HepG2 (cell line): Measurements from ENCODE around the gene PRKCG. TPM values are rescaled to one million over a fixed set of nuclear protein-coding genes. Genes with fewer than 3 reads are reported as not detected.

ENCODE experiments used
- E2F5 ChIP-seq: sonication (generic); formaldehyde crosslinking; conservative IDR thresholded peaks from 2 replicates; pipeline ENCODE4 v1.4.0; 2020; ENCODE audit warnings: missing genetic modification reagents
- HDAC1 ChIP-seq: sonication (generic); formaldehyde crosslinking; IDR thresholded peaks from 2 replicates; pipeline ENCODE4 v1.5.1; 2020; ENCODE audit warnings: mild to moderate bottlenecking, missing genetic modification reagents
- HOMEZ ChIP-seq: IDR thresholded peaks from 2 replicates; pipeline ENCODE4 v1.6.1; 2016; ENCODE audit warnings: low read depth
- MAFK ChIP-seq, 2 experiments: IDR thresholded peaks in 1 of 2; conservative IDR thresholded peaks in 1 of 2; 2 replicates each; pipeline ENCODE4 v1.6.1; 2011; ENCODE audit warnings: improper control_type of control experiment in 2 of 2, low read length in 2 of 2
- MLLT10 ChIP-seq: sonication (generic); formaldehyde crosslinking; IDR thresholded peaks from 2 replicates; pipeline ENCODE4 v1.4.0; 2020; ENCODE audit warnings: missing genetic modification reagents
- NFKBIZ ChIP-seq: IDR thresholded peaks from 2 replicates; pipeline ENCODE4 v1.6.1; 2018; ENCODE audit warnings: missing genetic modification reagents, missing compliant biosample characterization
- RORA ChIP-seq: sonication (generic); formaldehyde crosslinking; IDR thresholded peaks from 2 replicates; pipeline ENCODE4 v1.5.0; 2020; ENCODE audit warnings: mild to moderate bottlenecking, missing genetic modification reagents, moderate library complexity
- SAP130 ChIP-seq: IDR thresholded peaks from 2 replicates; pipeline ENCODE4 v1.6.1; 2016; ENCODE audit warnings: low read depth
- ZBED4 ChIP-seq: sonication (generic); formaldehyde crosslinking; IDR thresholded peaks from 2 replicates; pipeline ENCODE4 v1.4.0; 2020; ENCODE audit warnings: missing genetic modification reagents, borderline replicate concordance
- ZBTB14 ChIP-seq: sonication (generic); formaldehyde crosslinking; IDR thresholded peaks from 2 replicates; pipeline ENCODE4 v1.4.0; 2020; ENCODE audit warnings: missing genetic modification reagents
- ZBTB25 ChIP-seq: IDR thresholded peaks from 2 replicates; pipeline ENCODE4 v1.6.1; 2018; ENCODE audit warnings: missing genetic modification reagents
- ZNF441 ChIP-seq: sonication (generic); formaldehyde crosslinking; IDR thresholded peaks from 2 replicates; pipeline ENCODE4 v1.7.0; 2021; ENCODE audit warnings: missing genetic modification reagents, borderline replicate concordance
- ZNF607 ChIP-seq: sonication (generic); formaldehyde crosslinking; IDR thresholded peaks from 2 replicates; pipeline ENCODE4 v1.5.1; 2020; ENCODE audit warnings: missing genetic modification reagents, mild to moderate bottlenecking, borderline replicate concordance
- ZNF614 ChIP-seq: IDR thresholded peaks from 2 replicates; pipeline ENCODE4 v1.6.1; 2018; ENCODE audit warnings: missing biosample characterization, missing genetic modification reagents, inconsistent platforms, borderline replicate concordance
- ZNF780A ChIP-seq: sonication (generic); formaldehyde crosslinking; IDR thresholded peaks from 2 replicates; pipeline ENCODE4 v1.8.0; 2022; ENCODE audit warnings: mild to moderate bottlenecking, missing genetic modification reagents, moderate library complexity
- ZSCAN20 ChIP-seq: sonication (generic); formaldehyde crosslinking; IDR thresholded peaks from 2 replicates; pipeline ENCODE4 v1.4.0; 2020; ENCODE audit warnings: missing genetic modification reagents, mild to moderate bottlenecking, borderline replicate concordance
- ZSCAN30 ChIP-seq: sonication (generic); formaldehyde crosslinking; IDR thresholded peaks from 2 replicates; pipeline ENCODE4 v1.5.0; 2020; ENCODE audit warnings: mild to moderate bottlenecking, missing genetic modification reagents
- ZXDC ChIP-seq: sonication (generic); formaldehyde crosslinking; IDR thresholded peaks from 2 replicates; pipeline ENCODE4 v1.5.0; 2020; ENCODE audit warnings: mild to moderate bottlenecking, missing genetic modification reagents
- polyA plus RNA-seq, 8 experiments: library from polyadenylated mRNA; depleted of rRNA in 3 of 8; stranded (reverse) in 7 of 8; unstranded in 1 of 8; fragments of >200 nt; fragmentation: Illumina TruSeq in 4 of 8; extraction: Trizol in 4 of 8; gene quantifications; 2 replicates each; pipeline versions ENCODE4 v1.2.1 to v1.2.3, GENCODE V29; 2011 to 2016; ENCODE audit warnings: low read depth in 4 of 8, missing spikeins in 1 of 8, mixed read lengths in 1 of 8; ENCODE audit not compliant: insufficient read depth in 1 of 8
- total RNA-seq, 5 experiments: library from RNA; depleted of rRNA; stranded (reverse); fragments of >200 nt; fragmentation: Illumina TruSeq; extraction: Trizol; gene quantifications; 2 replicates each; pipeline ENCODE4 v1.2.3, GENCODE V29; 2016; ENCODE audit warnings: low read depth in 1 of 5

PRKCG gene
- total and polyA plus RNA-seq, 2 of the 13 experiments (the other 11 are each of a cell fraction or from before 2014, with no cell fraction given) = 0.02 to 0.03 TPM

- TF ChIP-seq ZNF441 (CRISPR knock-in tag) (no peak), ZNF614 (CRISPR knock-in tag) (peak; percentile 95), ZNF607 (CRISPR knock-in tag) (peak; percentile 57; the same call in 1 of the 2 replicates), NFKBIZ (CRISPR knock-in tag) (peak; percentile 46; the same call in 1 of the 2 replicates), ZBTB25 (peak; percentile 73; the same call in 1 of the 2 replicates), ZXDC (CRISPR knock-in tag) (no peak), ZSCAN20 (CRISPR knock-in tag) (no peak), MLLT10 (CRISPR knock-in tag) (no peak), E2F5 (CRISPR knock-in tag) (no peak), ZSCAN30 (CRISPR knock-in tag) (no peak), SAP130 (CRISPR knock-in tag) (peak; percentile 92), MAFK (conservative IDR thresholded peaks at IDR 0.05 in 1 of 2, IDR thresholded peaks at IDR 0.05 in 1 of 2; ENCODE audit: low read length in 2 of 2) (peak in 1 of 2 experiments; percentile 53; a peak in 2 of 4 replicates), HDAC1 (CRISPR knock-in tag) (peak; percentile 89), RORA (CRISPR knock-in tag) (no peak), ZNF780A (CRISPR knock-in tag) (no peak), HOMEZ (peak; percentile 67), ZBTB14 (CRISPR knock-in tag) (no peak), ZBED4 (CRISPR knock-in tag) (peak; percentile 88)
Observed at GRCh38 chr19:53864308-53864836, 17.6 kb upstream of the PRKCG start (continued).
